ENCODE measurements around the gene NFIA.

The NFIA gene

GRCh38 chr1:61494000-61494399, 411.6 kb downstream of the NFIA start:
- no peak for DNase-seq (ENCODE audit: low read depth)

GRCh38 chr1:61496501-61496900, 414.1 kb downstream of the NFIA start:
- no peak for DNase-seq (ENCODE audit: low read depth)

GRCh38 chr1:61497013-61497412, 414.7 kb downstream of the NFIA start:
- DNase-seq (ENCODE audit: low read depth), result no peak

- no peak for DNase-seq (ENCODE audit: low read depth)
These were observed 416.0 kb downstream of the NFIA start for GRCh38 chr1:61498342-61498741.

- no peak for DNase-seq (ENCODE audit: low read depth)
These were observed 419.9 kb downstream of the NFIA start for GRCh38 chr1:61501971-61502916.

GRCh38 chr1:61504305-61504704, 421.9 kb downstream of the NFIA start:
- DNase-seq (ENCODE audit: low read depth), result no peak

- no peak for DNase-seq (ENCODE audit: low read depth)
These were observed 422.6 kb downstream of the NFIA start for GRCh38 chr1:61504852-61505390.

GRCh38 chr1:61506236-61506635, 423.9 kb downstream of the NFIA start:
- DNase-seq (ENCODE audit: low read depth), result no peak

- DNase-seq (ENCODE audit: low read depth), result no peak
These were observed 424.7 kb downstream of the NFIA start for GRCh38 chr1:61506944-61507500.

All from T follicular helper cell (primary cell).